PFSK-1 (cell line): ENCODE measurements around the gene NCF2.

Source experiments
- FOXP2 ChIP-seq: optimal IDR thresholded peaks from 2 replicates; pipeline ENCODE3; 2011; ENCODE audit warnings: borderline replicate concordance, control low read depth, inconsistent platforms; ENCODE audit not compliant: insufficient read depth; ENCODE audit errors: extremely low read length, extremely low read depth
- POLR2AphosphoS5 ChIP-seq: IDR thresholded peaks from 2 replicates; pipeline ENCODE4 v1.6.1; 2012; ENCODE audit warnings: low read depth, mild to moderate bottlenecking, control low read depth, low read length, moderate library complexity
- REST ChIP-seq, 2 experiments: IDR thresholded peaks; 2 replicates each; pipeline versions ENCODE4 v1.6.1 to v1.8.0; 2011 to 2012; ENCODE audit warnings: low read depth in 2 of 2, low read length in 2 of 2, control low read depth in 1 of 2, inconsistent platforms in 1 of 2, mild to moderate bottlenecking in 1 of 2, moderate library complexity in 1 of 2; ENCODE audit not compliant: insufficient read depth in 1 of 2
- SIN3A ChIP-seq: IDR thresholded peaks from 2 replicates; pipeline ENCODE4 v1.6.1; 2012; ENCODE audit warnings: mild to moderate bottlenecking, low read length, moderate library complexity, borderline replicate concordance; ENCODE audit not compliant: insufficient read depth
- TAF1 ChIP-seq: IDR thresholded peaks from 2 replicates; pipeline ENCODE4 v1.6.1; 2012; ENCODE audit warnings: low read length, control low read depth, borderline replicate concordance; ENCODE audit not compliant: insufficient read depth

Gene NCF2

GRCh38 chr1:183595537-183595936 lies 5.3 kb upstream of the NCF2 start:
- no peak for TF ChIP-seq POLR2AphosphoS5

GRCh38 chr1:183593356-183593755 lies 3.1 kb upstream of the NCF2 start:
- TF ChIP-seq REST (IDR thresholded peaks at IDR 0.05; ENCODE audit: insufficient read depth in 1 of 2, low read depth in 2 of 2, low read length in 2 of 2), result no peak
- TF ChIP-seq TAF1, result no peak
- no peak for TF ChIP-seq SIN3A
- no peak for TF ChIP-seq FOXP2
- TF ChIP-seq POLR2AphosphoS5, result no peak

- TF ChIP-seq FOXP2, result no peak
- TF ChIP-seq TAF1, result no peak
- TF ChIP-seq SIN3A, result no peak
- no peak for TF ChIP-seq POLR2AphosphoS5
Observed at GRCh38 chr1:183592733-183593132, 2.5 kb upstream of the NCF2 start.

GRCh38 chr1:183589874-183590243 lies 400 bp downstream of the NCF2 start:
- no peak for TF ChIP-seq SIN3A
- no peak for TF ChIP-seq POLR2AphosphoS5
- no peak for TF ChIP-seq REST (IDR thresholded peaks at IDR 0.05; ENCODE audit: insufficient read depth in 1 of 2, low read depth in 2 of 2, low read length in 2 of 2)
- no peak for TF ChIP-seq FOXP2
- no peak for TF ChIP-seq TAF1

- no peak for TF ChIP-seq FOXP2
- no peak for TF ChIP-seq TAF1
- TF ChIP-seq SIN3A, result no peak
- TF ChIP-seq REST (IDR thresholded peaks at IDR 0.05; ENCODE audit: insufficient read depth in 1 of 2, low read depth in 2 of 2, low read length in 2 of 2), result no peak
- TF ChIP-seq POLR2AphosphoS5, result no peak
Observed at GRCh38 chr1:183589384-183589783, 875 bp downstream of the NCF2 start.

- no peak for TF ChIP-seq TAF1
- no peak for TF ChIP-seq FOXP2
- no peak for TF ChIP-seq POLR2AphosphoS5
Observed at GRCh38 chr1:183588827-183589226, 1.4 kb downstream of the NCF2 start.

- TF ChIP-seq FOXP2 (no peak), TAF1 (no peak), SIN3A (no peak), REST (IDR thresholded peaks at IDR 0.05; ENCODE audit: insufficient read depth in 1 of 2, low read depth in 2 of 2, low read length in 2 of 2) (no peak)
Observed at GRCh38 chr1:183586926-183587325, 3.3 kb downstream of the NCF2 start.
